ENCODE data around the gene ABL1. TPM values are rescaled to one million over a fixed set of nuclear protein-coding genes. Genes with fewer than 3 reads are reported as not detected.

The ABL1 gene
- total RNA-seq, 1 experiment from 2014 or later = 78.6 TPM

DNA sequence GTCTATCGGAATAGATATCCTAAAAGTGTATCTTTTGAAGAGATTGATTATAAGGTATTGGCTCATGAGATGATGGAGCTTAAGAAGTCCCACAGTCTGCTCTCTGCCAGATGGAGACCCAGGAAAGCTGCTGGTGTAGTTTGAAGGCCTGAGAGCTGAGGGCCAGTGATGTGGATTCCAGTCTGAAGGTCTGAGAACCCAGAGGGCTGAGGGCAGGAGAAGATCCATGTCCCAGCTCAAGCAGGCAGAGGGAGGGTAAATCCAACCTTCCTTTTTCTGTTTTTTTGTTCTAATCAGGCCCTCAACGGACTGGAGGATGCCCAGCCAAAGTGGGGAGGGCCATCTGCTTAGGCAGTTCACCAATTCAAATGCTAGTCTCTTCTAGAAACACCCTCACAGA lies 11.0 kb upstream of the ABL1 start:
- no peak for TF ChIP-seq EZH2 (IDR thresholded peaks at IDR 0.05; ENCODE audit: borderline replicate concordance, low read depth, low read length, poor library complexity, severe bottlenecking)
- TF ChIP-seq, protein P1, sequence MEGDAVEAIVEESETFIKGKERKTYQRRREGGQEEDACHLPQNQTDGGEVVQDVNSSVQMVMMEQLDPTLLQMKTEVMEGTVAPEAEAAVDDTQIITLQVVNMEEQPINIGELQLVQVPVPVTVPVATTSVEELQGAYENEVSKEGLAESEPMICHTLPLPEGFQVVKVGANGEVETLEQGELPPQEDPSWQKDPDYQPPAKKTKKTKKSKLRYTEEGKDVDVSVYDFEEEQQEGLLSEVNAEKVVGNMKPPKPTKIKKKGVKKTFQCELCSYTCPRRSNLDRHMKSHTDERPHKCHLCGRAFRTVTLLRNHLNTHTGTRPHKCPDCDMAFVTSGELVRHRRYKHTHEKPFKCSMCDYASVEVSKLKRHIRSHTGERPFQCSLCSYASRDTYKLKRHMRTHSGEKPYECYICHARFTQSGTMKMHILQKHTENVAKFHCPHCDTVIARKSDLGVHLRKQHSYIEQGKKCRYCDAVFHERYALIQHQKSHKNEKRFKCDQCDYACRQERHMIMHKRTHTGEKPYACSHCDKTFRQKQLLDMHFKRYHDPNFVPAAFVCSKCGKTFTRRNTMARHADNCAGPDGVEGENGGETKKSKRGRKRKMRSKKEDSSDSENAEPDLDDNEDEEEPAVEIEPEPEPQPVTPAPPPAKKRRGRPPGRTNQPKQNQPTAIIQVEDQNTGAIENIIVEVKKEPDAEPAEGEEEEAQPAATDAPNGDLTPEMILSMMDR (conservative IDR thresholded peaks at IDR 0.05; ENCODE audit: low read depth, low read length) = no peak
- no peak for DNase-seq (ENCODE audit: low spot score)
- Histone ChIP-seq H3K36me3 (ENCODE audit: insufficient read depth, low read length, poor library complexity, severe bottlenecking) (peaks cover 9% of the 10 kb centered on the region), H3K4me1 (ENCODE audit: insufficient read depth, low read length, poor library complexity, severe bottlenecking) (peaks cover 34% of the 10 kb centered on the region), H3K27me3 (replicated peaks; ENCODE audit: insufficient read depth, low read depth, low read length, poor library complexity) (no peaks in the 10 kb centered on the region), H3K27ac (ENCODE audit: low read depth, low read length, poor library complexity, severe bottlenecking) (peak overlapping the region; percentile 88), H3K4me3 (ENCODE audit: low read depth, low read length, poor library complexity, severe bottlenecking) (no peak overlapping the region), H3K9me3 (ENCODE audit: low read depth, low read length, poor library complexity, severe bottlenecking) (peaks cover 8% of the 10 kb centered on the region)
- intact Hi-C loops (cut with micrococcal nuclease; ENCODE audit: unreplicated experiment) = no loop called here
- ChIA-PET CTCF (no interaction called here), POLR2A (ENCODE audit: low non-redundant PET) (no interaction called here)
- BruUV-seq (replicated peaks) = no TSS peak

DNA sequence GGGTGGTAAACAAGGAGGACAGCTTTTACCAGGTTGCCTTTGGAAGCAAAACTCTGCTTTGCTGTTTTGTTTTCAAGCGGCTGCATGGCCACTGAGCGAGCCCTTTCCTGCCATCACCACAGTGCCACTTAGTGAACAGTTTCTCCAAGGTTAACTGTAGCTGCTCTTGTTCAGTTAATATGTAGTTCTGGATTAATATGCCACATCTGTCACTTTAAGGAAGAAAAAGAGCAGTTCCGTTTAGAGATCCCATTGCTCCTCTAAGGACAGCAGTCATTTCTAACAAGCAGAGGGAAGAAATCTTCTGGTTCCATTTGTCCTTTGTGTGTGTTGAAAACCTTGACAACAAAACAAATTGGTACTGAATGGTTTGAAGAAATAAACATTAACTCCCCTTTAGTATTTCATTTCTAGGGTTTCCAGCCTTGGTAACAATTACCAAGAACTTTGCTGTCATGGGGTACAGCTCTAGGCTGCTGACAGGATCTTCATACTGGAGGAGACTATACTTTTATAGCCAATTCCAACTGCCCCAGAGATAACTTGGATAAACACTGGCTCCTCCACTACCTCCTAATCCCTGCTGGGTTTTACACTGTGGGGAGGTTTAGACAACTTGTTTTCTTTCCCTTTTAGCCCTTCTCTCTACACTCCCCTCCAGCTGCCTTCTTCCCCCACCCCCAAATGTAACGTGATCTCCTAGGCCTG lies 10.3 kb upstream of the ABL1 start:
- POLR2A ChIA-PET (ENCODE audit: low non-redundant PET) = no interaction called here

DNA sequence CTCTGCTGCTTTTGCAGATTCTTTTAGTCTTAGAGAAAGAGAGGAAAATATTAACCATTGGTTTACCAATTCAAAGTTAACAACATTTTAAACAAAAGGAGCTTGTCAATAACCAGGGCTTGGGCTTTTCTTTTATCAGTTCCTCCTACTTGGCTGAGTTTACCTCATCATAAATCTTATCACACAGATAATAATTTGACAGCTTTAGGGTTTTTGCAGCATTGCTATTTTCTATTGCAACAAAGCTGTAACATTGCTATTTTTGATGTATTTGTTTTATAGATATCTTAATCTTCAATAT lies 9.8 kb upstream of the ABL1 start:
- peak overlapping the region; percentile 15 for H3K4me3 ChIP-seq (ENCODE audit: low read depth, low read length, poor library complexity, severe bottlenecking)
- H3K4me1 ChIP-seq (ENCODE audit: insufficient read depth, low read length, poor library complexity, severe bottlenecking) = peaks cover 43% of the 10 kb centered on the region
- ChIA-PET CTCF (no interaction called here), POLR2A (ENCODE audit: low non-redundant PET) (interaction anchor here (0.6 kb wide), 1 partner anchor 9 kb away, joined by 3 read pairs; no protein-coding TSS in a partner anchor)
- TF ChIP-seq EZH2 (IDR thresholded peaks at IDR 0.05; ENCODE audit: borderline replicate concordance, low read depth, low read length, poor library complexity, severe bottlenecking) = no peak
- TF ChIP-seq, protein P1 (conservative IDR thresholded peaks at IDR 0.05; ENCODE audit: low read depth, low read length) = no peak
- peaks cover 9% of the 10 kb centered on the region for H3K36me3 ChIP-seq (ENCODE audit: insufficient read depth, low read length, poor library complexity, severe bottlenecking)
- peaks cover 8% of the 10 kb centered on the region for H3K9me3 ChIP-seq (ENCODE audit: low read depth, low read length, poor library complexity, severe bottlenecking)
- H3K27ac ChIP-seq (ENCODE audit: low read depth, low read length, poor library complexity, severe bottlenecking) = peak overlapping the region; percentile 88
- intact Hi-C loops (cut with micrococcal nuclease; ENCODE audit: unreplicated experiment) = no loop called here
- BruUV-seq (replicated peaks) = no TSS peak
- no peaks in the 10 kb centered on the region for H3K27me3 ChIP-seq (replicated peaks; ENCODE audit: insufficient read depth, low read depth, low read length, poor library complexity)
- no peak for DNase-seq (ENCODE audit: low spot score)

More for the DNA sequence above, 10.3 kb upstream of the ABL1 start:
- H3K36me3 ChIP-seq (ENCODE audit: insufficient read depth, low read length, poor library complexity, severe bottlenecking) = peaks cover 9% of the 10 kb centered on the region
- H3K27me3 ChIP-seq (replicated peaks; ENCODE audit: insufficient read depth, low read depth, low read length, poor library complexity) = no peaks in the 10 kb centered on the region
- peaks cover 8% of the 10 kb centered on the region for H3K9me3 ChIP-seq (ENCODE audit: low read depth, low read length, poor library complexity, severe bottlenecking)
- peak overlapping the region; percentile 88 for H3K27ac ChIP-seq (ENCODE audit: low read depth, low read length, poor library complexity, severe bottlenecking)
- no TSS peak for BruUV-seq (replicated peaks)
- peak; percentile 87 for DNase-seq (ENCODE audit: low spot score)
- intact Hi-C loops (cut with micrococcal nuclease; ENCODE audit: unreplicated experiment) = no loop called here
- CTCF ChIA-PET = no interaction called here
- H3K4me3 ChIP-seq (ENCODE audit: low read depth, low read length, poor library complexity, severe bottlenecking) = peak overlapping the region; percentile 15
- TF ChIP-seq, protein P1 (conservative IDR thresholded peaks at IDR 0.05; ENCODE audit: low read depth, low read length) = no peak
- TF ChIP-seq EZH2 (IDR thresholded peaks at IDR 0.05; ENCODE audit: borderline replicate concordance, low read depth, low read length, poor library complexity, severe bottlenecking) = no peak
- H3K4me1 ChIP-seq (ENCODE audit: insufficient read depth, low read length, poor library complexity, severe bottlenecking) = peaks cover 38% of the 10 kb centered on the region

All from A673 (cell line).